ENCODE results near the gene ADA. TPM values are rescaled to one million over a fixed set of nuclear protein-coding genes. Genes with fewer than 3 reads are reported as not detected.
A peak's percentile ranks its signal among the peaks of the same experiment; 100 is the strongest.

ADA gene
- total and polyA plus RNA-seq, 4 experiments from 2014 or later, result 28.4 to 64.3 (median 39.8) TPM

- H3K9me3 Mint-ChIP-seq, result peaks cover 0 to 2% (median 0%) of the 10 kb centered on the region in 8 donors
- H3K27ac ChIP-seq (ENCODE audit: low read depth, low read length), result no peak overlapping the region
- H3K4me1 Mint-ChIP-seq, result no peaks in the 10 kb centered on the region
Observed at GRCh38 chr20:44627364-44628010, 24.0 kb downstream of the ADA start.

GRCh38 chr20:44626278-44626677 is 25.2 kb downstream of the ADA start:
- no peaks in the 10 kb centered on the region for H3K4me1 ChIP-seq (ENCODE audit: insufficient read depth, low read length)
- CTCF ChIA-PET (ENCODE audit: partially characterized antibody), result interaction anchor here (0.6 to 1.0 kb wide), 2 partner anchors 57 to 86 kb away, joined by 3 read pairs; no protein-coding TSS in a partner anchor
- H3K9me3 ChIP-seq (ENCODE audit: control insufficient read depth in 1 of 2, low read length in 2 of 2), result no peaks in the 10 kb centered on the region
- peak overlapping the region in 2 of 7 donors; percentile 42 to 69 for H3K27ac Mint-ChIP-seq
- peaks cover 53 to 74% of the 10 kb centered on the region in 2 donors for H3K36me3 Mint-ChIP-seq
- intact Hi-C loops (cut with micrococcal nuclease), result no loop called here
- H3K27me3 Mint-ChIP-seq, result no peaks in the 10 kb centered on the region
- POLR2A ChIA-PET (ENCODE audit: partially characterized antibody), result no interaction called here
- H3K27ac ChIP-seq (ENCODE audit: low read depth, low read length), result no peak overlapping the region
- H3K9me3 Mint-ChIP-seq, result peaks cover 0 to 2% (median 0%) of the 10 kb centered on the region in 8 donors
- no peak for DNase-seq
- H3K27me3 ChIP-seq (ENCODE audit: insufficient read depth, low read length), result no peaks in the 10 kb centered on the region
- peaks cover 56% of the 10 kb centered on the region for H3K36me3 ChIP-seq (ENCODE audit: insufficient read depth, low read length)
- H3K4me3 Mint-ChIP-seq, result no peak overlapping the region
- no peak overlapping the region for H3K4me3 ChIP-seq (ENCODE audit: low read length in 2 of 2)
- H3K4me1 Mint-ChIP-seq, result peaks cover 0 to 5% (median 0%) of the 10 kb centered on the region in 4 donors

More at GRCh38 chr20:44627364-44628010, 24.0 kb downstream of the ADA start:
- peak overlapping the region in 4 of 7 donors; percentile 52 to 86 (median 72) for H3K27ac Mint-ChIP-seq
- intact Hi-C loops (cut with micrococcal nuclease), result no loop called here
- Histone ChIP-seq H3K27me3 (ENCODE audit: insufficient read depth, low read length) (no peaks in the 10 kb centered on the region), H3K36me3 (ENCODE audit: insufficient read depth, low read length) (peaks cover 44% of the 10 kb centered on the region), H3K9me3 (ENCODE audit: control insufficient read depth in 1 of 2, low read length in 2 of 2) (no peaks in the 10 kb centered on the region), H3K4me1 (ENCODE audit: insufficient read depth, low read length) (no peaks in the 10 kb centered on the region), H3K4me3 (ENCODE audit: low read length in 2 of 2) (no peak overlapping the region)
- ChIA-PET POLR2A (ENCODE audit: partially characterized antibody) (no interaction called here), CTCF (ENCODE audit: partially characterized antibody) (no interaction called here)
- no peaks in the 10 kb centered on the region for H3K27me3 Mint-ChIP-seq
- peaks cover 50 to 62% of the 10 kb centered on the region in 2 donors for H3K36me3 Mint-ChIP-seq
- H3K4me3 Mint-ChIP-seq, result no peak overlapping the region
- no peak for DNase-seq

- Histone ChIP-seq H3K4me1 (ENCODE audit: insufficient read depth, low read length) (no peaks in the 10 kb centered on the region), H3K27me3 (ENCODE audit: insufficient read depth, low read length) (no peaks in the 10 kb centered on the region), H3K27ac (ENCODE audit: low read depth, low read length) (no peak overlapping the region), H3K9me3 (ENCODE audit: control insufficient read depth in 1 of 2, low read length in 2 of 2) (no peaks in the 10 kb centered on the region), H3K36me3 (ENCODE audit: insufficient read depth, low read length) (peaks cover 65% of the 10 kb centered on the region), H3K4me3 (ENCODE audit: low read length in 2 of 2) (no peak overlapping the region)
- Mint-ChIP-seq H3K27me3 (no peaks in the 10 kb centered on the region), H3K4me1 (peaks cover 0 to 7% (median 0%) of the 10 kb centered on the region in 4 donors), H3K36me3 (peaks cover 60 to 73% of the 10 kb centered on the region in 2 donors), H3K9me3 (peaks cover 0 to 2% (median 0%) of the 10 kb centered on the region in 8 donors), H3K27ac (no peak overlapping the region), H3K4me3 (no peak overlapping the region)
- intact Hi-C loops (cut with micrococcal nuclease), result no loop called here
- no peak for DNase-seq
- POLR2A ChIA-PET (ENCODE audit: partially characterized antibody), result no interaction called here
- CTCF ChIA-PET (ENCODE audit: partially characterized antibody), result interaction anchor here (1.0 kb wide), 1 partner anchor 58 kb away, joined by 3 read pairs; no protein-coding TSS in a partner anchor
Observed at GRCh38 chr20:44625361-44625760, 26.1 kb downstream of the ADA start.

GRCh38 chr20:44624743-44625271 is 26.7 kb downstream of the ADA start:
- no peak overlapping the region for H3K27ac ChIP-seq (ENCODE audit: low read depth, low read length)
- H3K9me3 ChIP-seq (ENCODE audit: control insufficient read depth in 1 of 2, low read length in 2 of 2), result no peaks in the 10 kb centered on the region
- no peaks in the 10 kb centered on the region for H3K27me3 ChIP-seq (ENCODE audit: insufficient read depth, low read length)
- peaks cover 0 to 7% (median under 1%) of the 10 kb centered on the region in 4 donors for H3K4me1 Mint-ChIP-seq
- ChIA-PET CTCF (ENCODE audit: partially characterized antibody) (no interaction called here), POLR2A (ENCODE audit: partially characterized antibody) (interaction anchor here (1.0 kb wide), 1 partner anchor 19 kb away, joined by 4 read pairs; no protein-coding TSS in a partner anchor)
- peak overlapping the region in 2 of 7 donors; percentile 4 to 66 for H3K27ac Mint-ChIP-seq
- H3K27me3 Mint-ChIP-seq, result no peaks in the 10 kb centered on the region
- DNase-seq, result no peak
- intact Hi-C loops (cut with micrococcal nuclease), result no loop called here
- H3K36me3 ChIP-seq (ENCODE audit: insufficient read depth, low read length), result peaks cover 68% of the 10 kb centered on the region
- no peaks in the 10 kb centered on the region for H3K4me1 ChIP-seq (ENCODE audit: insufficient read depth, low read length)
- H3K4me3 ChIP-seq (ENCODE audit: low read length in 2 of 2), result no peak overlapping the region
- peaks cover 65 to 77% of the 10 kb centered on the region in 2 donors for H3K36me3 Mint-ChIP-seq
- H3K4me3 Mint-ChIP-seq, result no peak overlapping the region
- H3K9me3 Mint-ChIP-seq, result peaks cover 0 to 2% (median 0%) of the 10 kb centered on the region in 8 donors

GRCh38 chr20:44624152-44624551 is 27.3 kb downstream of the ADA start:
- ChIA-PET POLR2A (ENCODE audit: partially characterized antibody) (interaction anchor here (1.0 kb wide), 1 partner anchor 19 kb away, joined by 4 read pairs; no protein-coding TSS in a partner anchor), CTCF (ENCODE audit: partially characterized antibody) (interaction anchor here (1.2 kb wide), 2 partner anchors 59 to 62 kb away, joined by 3 to 6 read pairs; no protein-coding TSS in a partner anchor)

GRCh38 chr20:44622501-44623270 is 28.8 kb downstream of the ADA start:
- Histone ChIP-seq H3K27me3 (ENCODE audit: insufficient read depth, low read length) (no peaks in the 10 kb centered on the region), H3K27ac (ENCODE audit: low read depth, low read length) (no peak overlapping the region), H3K36me3 (ENCODE audit: insufficient read depth, low read length) (peaks cover 61% of the 10 kb centered on the region), H3K4me3 (ENCODE audit: low read length in 2 of 2) (no peak overlapping the region), H3K4me1 (ENCODE audit: insufficient read depth, low read length) (peaks cover 17% of the 10 kb centered on the region), H3K9me3 (ENCODE audit: control insufficient read depth in 1 of 2, low read length in 2 of 2) (no peaks in the 10 kb centered on the region)
- peaks cover 9 to 28% (median 18%) of the 10 kb centered on the region in 4 donors for H3K4me1 Mint-ChIP-seq
- peaks cover 71 to 85% of the 10 kb centered on the region in 2 donors for H3K36me3 Mint-ChIP-seq
- intact Hi-C loops (cut with micrococcal nuclease), result no loop called here
- H3K4me3 Mint-ChIP-seq, result no peak overlapping the region
- peak overlapping the region in 1 of 7 donors; percentile 52 for H3K27ac Mint-ChIP-seq
- ChIA-PET POLR2A (ENCODE audit: partially characterized antibody) (interaction anchor here (1.6 kb wide), 1 partner anchor 21 kb away, joined by 6 read pairs; no protein-coding TSS in a partner anchor), CTCF (ENCODE audit: partially characterized antibody) (interaction anchor here (1.2 kb wide), 1 partner anchor 63 kb away, joined by 3 read pairs; no protein-coding TSS in a partner anchor)
- DNase-seq, result no peak
- H3K9me3 Mint-ChIP-seq, result peaks cover 0 to 2% (median 0%) of the 10 kb centered on the region in 8 donors
- H3K27me3 Mint-ChIP-seq, result no peaks in the 10 kb centered on the region

More at GRCh38 chr20:44624152-44624551, 27.3 kb downstream of the ADA start:
- Histone ChIP-seq H3K27me3 (ENCODE audit: insufficient read depth, low read length) (no peaks in the 10 kb centered on the region), H3K4me3 (ENCODE audit: low read length in 2 of 2) (no peak overlapping the region), H3K9me3 (ENCODE audit: control insufficient read depth in 1 of 2, low read length in 2 of 2) (no peaks in the 10 kb centered on the region), H3K36me3 (ENCODE audit: insufficient read depth, low read length) (peaks cover 68% of the 10 kb centered on the region), H3K27ac (ENCODE audit: low read depth, low read length) (no peak overlapping the region), H3K4me1 (ENCODE audit: insufficient read depth, low read length) (peaks cover 3% of the 10 kb centered on the region)
- no peak overlapping the region for H3K27ac Mint-ChIP-seq
- H3K4me1 Mint-ChIP-seq, result peaks cover 0 to 13% (median 5%) of the 10 kb centered on the region in 4 donors
- H3K9me3 Mint-ChIP-seq, result peaks cover 0 to 2% (median 0%) of the 10 kb centered on the region in 8 donors
- H3K27me3 Mint-ChIP-seq, result no peaks in the 10 kb centered on the region
- intact Hi-C loops (cut with micrococcal nuclease), result no loop called here
- no peak for DNase-seq
- no peak overlapping the region for H3K4me3 Mint-ChIP-seq
- peaks cover 71 to 82% of the 10 kb centered on the region in 2 donors for H3K36me3 Mint-ChIP-seq

Measured in CD4-positive, alpha-beta memory T cell (primary cell).